Measurements from ENCODE around the gene CFDP1.

The CFDP1 gene

DNA sequence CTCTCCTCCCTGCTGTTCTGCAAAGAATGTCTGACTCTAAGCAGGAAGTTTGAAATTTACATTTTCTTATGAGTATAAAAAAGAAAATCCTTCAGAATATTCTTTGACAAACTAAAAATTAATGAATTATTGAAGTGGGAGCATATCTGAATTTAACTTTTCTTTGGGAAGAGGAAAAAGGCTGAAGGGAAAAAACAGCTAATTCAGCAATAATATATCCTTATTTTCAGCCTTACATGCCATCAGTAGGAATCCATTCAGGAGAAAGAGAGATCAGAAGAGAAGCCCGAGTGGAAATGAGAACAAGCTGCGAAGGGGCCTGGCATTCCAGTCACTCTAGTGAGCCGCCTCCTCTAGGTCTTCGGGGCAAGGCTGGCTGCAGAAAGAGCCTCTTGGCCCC, 140.1 kb downstream of the CFDP1 start:
- DNase-seq: no peak
- Histone ChIP-seq H3K27ac (no peak overlapping the region), H3K9me3 (no peaks in the 10 kb centered on the region), H3K4me3 (no peak overlapping the region), H3K27me3 (no peaks in the 10 kb centered on the region), H3K36me3 (peaks cover 32 to 60% (median 58%) of the 10 kb centered on the region in 3 donors), H3K4me1 (no peaks in the 10 kb centered on the region)
- intact Hi-C loops (cut with DNase I; ENCODE audit: low total_unique reads): no loop called here
- TF ChIP-seq, protein P1, sequence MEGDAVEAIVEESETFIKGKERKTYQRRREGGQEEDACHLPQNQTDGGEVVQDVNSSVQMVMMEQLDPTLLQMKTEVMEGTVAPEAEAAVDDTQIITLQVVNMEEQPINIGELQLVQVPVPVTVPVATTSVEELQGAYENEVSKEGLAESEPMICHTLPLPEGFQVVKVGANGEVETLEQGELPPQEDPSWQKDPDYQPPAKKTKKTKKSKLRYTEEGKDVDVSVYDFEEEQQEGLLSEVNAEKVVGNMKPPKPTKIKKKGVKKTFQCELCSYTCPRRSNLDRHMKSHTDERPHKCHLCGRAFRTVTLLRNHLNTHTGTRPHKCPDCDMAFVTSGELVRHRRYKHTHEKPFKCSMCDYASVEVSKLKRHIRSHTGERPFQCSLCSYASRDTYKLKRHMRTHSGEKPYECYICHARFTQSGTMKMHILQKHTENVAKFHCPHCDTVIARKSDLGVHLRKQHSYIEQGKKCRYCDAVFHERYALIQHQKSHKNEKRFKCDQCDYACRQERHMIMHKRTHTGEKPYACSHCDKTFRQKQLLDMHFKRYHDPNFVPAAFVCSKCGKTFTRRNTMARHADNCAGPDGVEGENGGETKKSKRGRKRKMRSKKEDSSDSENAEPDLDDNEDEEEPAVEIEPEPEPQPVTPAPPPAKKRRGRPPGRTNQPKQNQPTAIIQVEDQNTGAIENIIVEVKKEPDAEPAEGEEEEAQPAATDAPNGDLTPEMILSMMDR (IDR thresholded peaks at IDR 0.05): no peak

DNA sequence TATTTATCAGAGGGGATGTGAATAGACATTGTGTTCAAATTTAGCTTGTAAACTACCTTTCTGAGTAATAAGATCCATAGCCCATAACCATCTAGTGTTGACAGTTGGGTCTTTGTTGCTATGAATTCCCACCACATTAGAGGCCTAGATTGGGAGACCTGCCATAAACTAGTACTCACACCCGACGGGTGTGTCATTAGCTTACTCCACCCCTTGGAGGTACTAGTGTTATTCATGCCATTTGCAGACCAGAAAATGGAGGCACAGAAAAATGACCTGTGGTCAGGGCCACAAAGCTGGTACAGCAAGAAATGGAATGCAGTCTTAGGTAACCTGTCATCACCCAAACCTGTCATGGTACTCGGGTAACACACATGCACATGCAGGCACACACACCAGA, 140.6 kb downstream of the CFDP1 start:
- DNase-seq: no peak
- H3K27ac ChIP-seq: no peak overlapping the region
- H3K27me3 ChIP-seq: no peaks in the 10 kb centered on the region
- TF ChIP-seq, protein P1 (IDR thresholded peaks at IDR 0.05): no peak
- no peaks in the 10 kb centered on the region for H3K9me3 ChIP-seq
- intact Hi-C loops (cut with DNase I; ENCODE audit: low total_unique reads): no loop called here
- no peaks in the 10 kb centered on the region for H3K4me1 ChIP-seq
- H3K4me3 ChIP-seq: no peak overlapping the region
- H3K36me3 ChIP-seq: peaks cover 32 to 60% (median 56%) of the 10 kb centered on the region in 3 donors

DNA sequence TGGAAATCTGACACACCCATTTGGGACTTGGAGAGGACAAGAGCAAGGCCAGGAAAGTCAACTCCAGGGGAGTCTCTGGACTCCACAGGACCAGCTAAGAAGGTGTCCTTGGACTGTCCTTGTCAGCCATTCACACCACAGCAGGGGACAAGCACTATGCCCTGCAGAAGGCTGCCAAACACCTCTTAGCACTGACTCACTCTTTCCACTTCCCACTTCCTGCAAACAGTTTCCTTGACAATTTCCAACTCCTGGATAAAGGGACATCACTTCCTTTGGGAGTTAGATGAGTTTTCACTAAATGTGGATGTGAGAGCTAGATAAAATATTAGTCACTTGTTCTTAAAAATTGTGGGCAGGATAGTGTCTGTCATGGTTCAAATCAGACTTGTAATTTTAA, 144.1 kb downstream of the CFDP1 start:
- H3K27ac ChIP-seq: no peak overlapping the region
- TF ChIP-seq, protein P1 (IDR thresholded peaks at IDR 0.05): no peak
- intact Hi-C loops (cut with DNase I; ENCODE audit: low total_unique reads): no loop called here

DNA sequence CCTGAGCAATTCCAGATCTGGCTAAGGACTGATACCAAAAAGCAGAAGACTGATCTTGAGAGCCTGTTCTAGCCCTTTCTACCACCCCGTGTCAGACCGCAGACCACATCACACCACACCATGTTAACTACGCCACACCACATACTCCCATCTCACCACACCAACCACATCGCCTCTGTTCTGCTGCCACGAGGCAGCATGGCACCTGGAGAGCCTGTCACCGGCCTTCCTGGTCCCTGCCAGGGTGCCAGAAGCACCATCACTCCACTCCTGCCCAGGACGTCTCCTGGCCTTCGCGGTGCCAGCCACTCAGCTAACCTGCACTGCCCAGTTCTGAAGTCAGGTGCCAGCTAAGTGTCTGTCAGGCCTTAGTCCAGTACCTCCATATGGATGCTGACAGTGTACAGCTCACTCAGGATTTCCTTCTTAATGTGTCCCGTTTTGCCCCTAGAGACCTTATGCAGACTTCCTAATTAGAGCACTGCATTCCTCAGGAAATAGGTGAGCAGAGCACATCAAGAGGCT, 144.6 kb downstream of the CFDP1 start:
- TF ChIP-seq, protein P1 (IDR thresholded peaks at IDR 0.05): no peak
- intact Hi-C loops (cut with DNase I; ENCODE audit: low total_unique reads): no loop called here
- Histone ChIP-seq H3K27me3 (no peaks in the 10 kb centered on the region), H3K27ac (no peak overlapping the region), H3K9me3 (no peaks in the 10 kb centered on the region), H3K4me3 (no peak overlapping the region), H3K4me1 (no peaks in the 10 kb centered on the region), H3K36me3 (peaks cover 26 to 41% (median 37%) of the 10 kb centered on the region in 3 donors)
- no peak for DNase-seq

More for the DNA sequence above, 144.1 kb downstream of the CFDP1 start:
- H3K9me3 ChIP-seq: no peaks in the 10 kb centered on the region
- no peak overlapping the region for H3K4me3 ChIP-seq
- no peak for DNase-seq
- H3K36me3 ChIP-seq: peaks cover 32 to 47% (median 42%) of the 10 kb centered on the region in 3 donors
- H3K27me3 ChIP-seq: no peaks in the 10 kb centered on the region
- no peaks in the 10 kb centered on the region for H3K4me1 ChIP-seq

DNA sequence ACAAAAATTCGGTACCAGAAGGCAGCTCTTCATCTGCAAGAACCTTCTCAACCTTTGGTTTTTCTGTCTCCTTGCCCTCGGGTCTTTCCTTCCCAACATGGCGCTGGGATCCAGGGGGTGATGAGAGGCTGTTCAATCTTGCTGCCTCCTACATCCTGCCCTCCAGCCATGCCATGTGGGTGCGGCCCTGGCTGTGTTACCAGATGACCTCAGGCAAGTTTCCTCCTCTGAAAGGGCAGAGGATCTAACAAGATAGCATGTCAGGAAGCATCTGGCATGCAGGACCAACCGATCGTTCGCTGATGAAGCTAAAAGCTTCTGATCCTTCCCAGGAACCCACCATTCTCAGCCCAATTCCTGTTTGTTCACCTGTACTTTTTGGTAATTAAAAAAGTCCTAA, 145.1 kb downstream of the CFDP1 start:
- TF ChIP-seq, protein P1 (IDR thresholded peaks at IDR 0.05): no peak

DNA sequence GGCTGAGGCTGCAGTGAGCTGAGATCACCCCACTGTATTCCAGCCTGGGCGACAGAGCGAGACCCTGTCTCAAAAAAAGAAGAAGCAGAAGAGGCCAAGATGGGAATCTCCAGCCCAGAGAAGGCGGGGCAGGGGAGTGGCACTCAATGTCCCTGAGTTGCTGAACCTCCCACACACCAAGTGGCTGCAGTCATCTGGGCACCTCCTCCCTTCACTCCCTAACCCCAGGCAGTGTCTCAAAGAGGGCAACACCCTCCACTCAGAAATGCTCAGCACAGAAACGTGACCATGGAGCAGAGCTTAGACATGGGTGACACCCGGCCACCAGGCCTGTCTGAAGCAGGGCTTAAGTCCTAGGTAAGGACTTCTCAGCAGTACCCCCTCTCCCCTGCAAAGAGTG, 145.6 kb downstream of the CFDP1 start:
- intact Hi-C loops (cut with DNase I; ENCODE audit: low total_unique reads): no loop called here
- TF ChIP-seq, protein P1 (IDR thresholded peaks at IDR 0.05): no peak
- H3K4me1 ChIP-seq: no peaks in the 10 kb centered on the region
- no peak for DNase-seq
- no peaks in the 10 kb centered on the region for H3K27me3 ChIP-seq
- H3K36me3 ChIP-seq: peaks cover 17 to 32% (median 29%) of the 10 kb centered on the region in 3 donors
- no peaks in the 10 kb centered on the region for H3K9me3 ChIP-seq
- no peak overlapping the region for H3K4me3 ChIP-seq
- no peak overlapping the region for H3K27ac ChIP-seq

More for the DNA sequence above, 145.1 kb downstream of the CFDP1 start:
- Histone ChIP-seq H3K4me3 (no peak overlapping the region), H3K4me1 (no peaks in the 10 kb centered on the region), H3K36me3 (peaks cover 21 to 37% (median 33%) of the 10 kb centered on the region in 3 donors), H3K27ac (no peak overlapping the region), H3K9me3 (no peaks in the 10 kb centered on the region), H3K27me3 (no peaks in the 10 kb centered on the region)
- intact Hi-C loops (cut with DNase I; ENCODE audit: low total_unique reads): no loop called here
- DNase-seq: no peak

Data from tibial artery (tissue), 4 donors.